KMS-11 (cell line): ENCODE measurements around the gene INPP5K.

ENCODE experiments used
- H2AFZ ChIP-seq: fragments of 200-600 bp; sonication (generic); 2 replicates; pipeline ENCODE4 v1.6.1; 2016; ENCODE audit warnings: antibody characterized with exemption, mixed run types, low read depth
- H3K27ac ChIP-seq: fragments of 200-600 bp; sonication (generic); 2 replicates; pipeline ENCODE4 v1.6.1; 2016; ENCODE audit warnings: mild to moderate bottlenecking, mixed run types
- H3K27me3 ChIP-seq: fragments of 200-600 bp; sonication (generic); 2 replicates; pipeline ENCODE4 v1.6.1; 2017; ENCODE audit warnings: mild to moderate bottlenecking, low read depth, mixed run types, moderate library complexity; ENCODE audit not compliant: insufficient read depth
- H3K36me3 ChIP-seq: fragments of 200-600 bp; sonication (generic); 2 replicates; pipeline ENCODE4 v1.6.1; 2017; ENCODE audit warnings: mild to moderate bottlenecking, mixed run types; ENCODE audit not compliant: insufficient read depth
- H3K4me1 ChIP-seq: fragments of 200-600 bp; sonication (generic); 2 replicates; pipeline ENCODE4 v1.6.1; 2016; ENCODE audit warnings: mild to moderate bottlenecking, low read depth, mixed run types; ENCODE audit not compliant: poor library complexity, severe bottlenecking
- H3K4me2 ChIP-seq: fragments of 200-600 bp; sonication (generic); 2 replicates; pipeline ENCODE4 v1.7.0; 2016; ENCODE audit warnings: mild to moderate bottlenecking, mixed run types
- H3K4me3 ChIP-seq: fragments of 200-600 bp; sonication (generic); IDR thresholded peaks from 2 replicates; pipeline ENCODE4 v1.6.1; 2017; ENCODE audit warnings: low read depth, low read length, mixed read lengths; ENCODE audit not compliant: insufficient read depth
- H3K79me2 ChIP-seq: fragments of 200-600 bp; sonication (generic); 2 replicates; pipeline ENCODE4 v1.6.1; 2016; ENCODE audit warnings: low read depth, mixed run types; ENCODE audit not compliant: insufficient read depth
- H3K9ac ChIP-seq: fragments of 200-600 bp; sonication (generic); 2 replicates; pipeline ENCODE4 v1.6.1; 2016; ENCODE audit warnings: mild to moderate bottlenecking, mixed run types
- H4K20me1 ChIP-seq: fragments of 200-600 bp; sonication (generic); 2 replicates; pipeline ENCODE4 v1.6.1; 2016; ENCODE audit warnings: mild to moderate bottlenecking, mixed run types; ENCODE audit not compliant: insufficient read depth
- CTCF ChIP-seq: fragments of 200-600 bp; sonication (generic); conservative IDR thresholded peaks from 2 replicates; pipeline ENCODE4 v1.6.1; 2017; ENCODE audit warnings: low read depth, mild to moderate bottlenecking, antibody characterized with exemption, low read length, moderate library complexity, mixed read lengths

Gene INPP5K

GRCh38 chr17:1505586-1505985 is 10.8 kb downstream of the INPP5K start:
- Histone ChIP-seq H2AFZ (no peak overlapping the region), H3K27me3 (no peaks in the 10 kb centered on the region), H3K27ac (no peak overlapping the region), H3K79me2 (no peaks in the 10 kb centered on the region), H3K4me2 (no peak overlapping the region), H3K4me1 (no peaks in the 10 kb centered on the region), H3K9ac (no peak overlapping the region), H3K4me3 (no peak overlapping the region), H3K36me3 (no peaks in the 10 kb centered on the region), H4K20me1 (no peaks in the 10 kb centered on the region)
- TF ChIP-seq CTCF = no peak

- no peak overlapping the region for H3K27ac ChIP-seq
- TF ChIP-seq CTCF = no peak
- H2AFZ ChIP-seq = no peak overlapping the region
These were observed 11.5 kb downstream of the INPP5K start for GRCh38 chr17:1504866-1505265.

GRCh38 chr17:1503699-1504098 is 12.7 kb downstream of the INPP5K start:
- no peak for TF ChIP-seq CTCF
- Histone ChIP-seq H2AFZ (no peak overlapping the region), H3K4me3 (no peak overlapping the region), H3K27ac (no peak overlapping the region), H3K27me3 (no peaks in the 10 kb centered on the region), H3K9ac (no peak overlapping the region), H3K4me1 (no peaks in the 10 kb centered on the region), H3K36me3 (no peaks in the 10 kb centered on the region), H3K4me2 (no peak overlapping the region), H4K20me1 (no peaks in the 10 kb centered on the region), H3K79me2 (no peaks in the 10 kb centered on the region)

More at GRCh38 chr17:1504866-1505265, 11.5 kb downstream of the INPP5K start:
- Histone ChIP-seq H3K27me3 (no peaks in the 10 kb centered on the region), H3K4me3 (no peak overlapping the region), H3K4me2 (no peak overlapping the region), H3K36me3 (no peaks in the 10 kb centered on the region), H3K79me2 (no peaks in the 10 kb centered on the region), H3K9ac (no peak overlapping the region), H3K4me1 (no peaks in the 10 kb centered on the region), H4K20me1 (no peaks in the 10 kb centered on the region)

- H3K4me1 ChIP-seq = no peaks in the 10 kb centered on the region
- no peak for TF ChIP-seq CTCF
- H3K9ac ChIP-seq = no peak overlapping the region
- no peak overlapping the region for H3K4me3 ChIP-seq
- H4K20me1 ChIP-seq = no peaks in the 10 kb centered on the region
- no peaks in the 10 kb centered on the region for H3K79me2 ChIP-seq
- no peak overlapping the region for H2AFZ ChIP-seq
- H3K4me2 ChIP-seq = no peak overlapping the region
- H3K36me3 ChIP-seq = no peaks in the 10 kb centered on the region
- H3K27ac ChIP-seq = no peak overlapping the region
- no peaks in the 10 kb centered on the region for H3K27me3 ChIP-seq
These were observed 17.5 kb downstream of the INPP5K start for GRCh38 chr17:1498869-1499268.
